Natural killer cell (primary cell): ENCODE measurements around the gene DMBX1. TPM values are rescaled to one million over a fixed set of nuclear protein-coding genes. Genes with fewer than 3 reads are reported as not detected.

ENCODE experiments used
- ATAC-seq, 3 donors: fragments of 150-1000 bp in 2 of 3; fragments of 200-7000 bp in 1 of 3; cut with Tn5 transposase; 1 replicate in 1 of 3; 2 replicates in 2 of 3; pipeline ENCODE4 v1.10.0; 2021; ENCODE audit warnings: mild to moderate bottlenecking in 2 of 3, moderate library complexity in 2 of 3
- DNase-seq, 2 donors: peaks; one replicate each; pipeline versions ENCODE4 v3.0.0 to v3.0.0-alpha.2; 2013 to 2021; ENCODE audit warnings: mixed read lengths in 1 of 2
- H3K27ac ChIP-seq: one replicate; pipeline ENCODE4 v1.5.1; 2013; ENCODE audit warnings: mild to moderate bottlenecking, low read length
- H3K27me3 ChIP-seq: one replicate; pipeline ENCODE4 v1.6.1; 2013; ENCODE audit warnings: low read length; ENCODE audit not compliant: control insufficient read depth, insufficient read depth
- H3K36me3 ChIP-seq: one replicate; pipeline ENCODE4 v1.6.1; 2013; ENCODE audit warnings: low read length; ENCODE audit not compliant: control insufficient read depth, insufficient read depth
- H3K4me1 ChIP-seq: one replicate; pipeline ENCODE4 v1.6.1; 2013; ENCODE audit warnings: low read length; ENCODE audit not compliant: control insufficient read depth, insufficient read depth
- H3K4me3 ChIP-seq: one replicate; pipeline ENCODE4 v1.5.1; 2013; ENCODE audit warnings: low read length
- H3K9me3 ChIP-seq: one replicate; pipeline ENCODE4 v1.6.1; 2013; ENCODE audit warnings: low read length; ENCODE audit not compliant: control insufficient read depth, insufficient read depth
- H3K27ac Mint-ChIP-seq, 2 donors: one replicate each; pipeline ENCODE4 v1.8.0; 2022; ENCODE audit warnings: mild to moderate bottlenecking in 2 of 2, mixed read lengths in 2 of 2, moderate library complexity in 1 of 2
- H3K27me3 Mint-ChIP-seq, 2 donors: one replicate each; pipeline ENCODE4 v1.8.0; 2022; ENCODE audit warnings: low read depth in 2 of 2, mixed read lengths in 2 of 2
- H3K36me3 Mint-ChIP-seq: one replicate; pipeline ENCODE4 v1.8.0; 2022; ENCODE audit warnings: mixed read lengths
- H3K4me1 Mint-ChIP-seq, 2 donors: one replicate each; pipeline ENCODE4 v1.8.0; 2022; ENCODE audit warnings: mixed read lengths in 2 of 2
- H3K4me3 Mint-ChIP-seq: one replicate; pipeline ENCODE4 v1.8.0; 2022; ENCODE audit warnings: mild to moderate bottlenecking, moderate library complexity, mixed read lengths
- H3K9me3 Mint-ChIP-seq, 2 donors: one replicate each; pipeline ENCODE4 v1.8.0; 2022; ENCODE audit warnings: mixed read lengths in 2 of 2
- CTCF ChIP-seq: fragments of 200-600 bp; IDR thresholded peaks from one replicate; pipeline ENCODE4 v1.8.0; 2022; ENCODE audit warnings: antibody characterized with exemption
- WGBS: methylation state at CpG from one replicate; pipeline ENCODE4 v1.1.7; 2013; ENCODE audit warnings: missing lambda C conversion rate; ENCODE audit not compliant: insufficient coverage; 5-methylcytosine and 5-hydroxymethylcytosine counted together
- intact Hi-C: fragments of 100-400 bp; cut with micrococcal nuclease; formaldehyde crosslinking; loops from one replicate; pipeline ENCODE4 v1.14.2; 2022
- total RNA-seq, 4 donors: library from RNA; stranded (reverse); fragments of 120-200 nt in 1 of 4; gene quantifications; one replicate each; pipeline versions ENCODE4 v1.2.3 to v1.2.4, GENCODE V29; 2013 to 2022

DMBX1 gene
- total RNA-seq, 3 donors from 2014 or later (not counting 1 experiment from before 2014, with no cell fraction given) = not detected

- Mint-ChIP-seq H3K36me3 (no peaks in the 10 kb centered on the region), H3K27ac (no peak overlapping the region), H3K9me3 (no peaks in the 10 kb centered on the region), H3K27me3 (peaks cover 75 to 81% of the 10 kb centered on the region in 2 donors), H3K4me3 (no peak overlapping the region), H3K4me1 (peaks cover 6 to 12% of the 10 kb centered on the region in 2 donors)
- Histone ChIP-seq H3K36me3 (no peaks in the 10 kb centered on the region), H3K4me3 (no peak overlapping the region), H3K4me1 (peaks cover 7% of the 10 kb centered on the region), H3K27me3 (peaks cover 24% of the 10 kb centered on the region), H3K27ac (no peak overlapping the region), H3K9me3 (no peaks in the 10 kb centered on the region)
- TF ChIP-seq CTCF = no peak
- DNase-seq = no peak
- intact Hi-C loops = no loop called here
- 14% methylated on average over 11 of the region's 11 CpGs for WGBS
- ATAC-seq = no peak
Measured at GRCh38 chr1:46492269-46492853, 2.7 kb downstream of the DMBX1 start.

GRCh38 chr1:46492871-46493270, 3.2 kb downstream of the DMBX1 start:
- Mint-ChIP-seq H3K27me3 (peaks cover 72 to 81% of the 10 kb centered on the region in 2 donors), H3K27ac (no peak overlapping the region), H3K4me3 (no peak overlapping the region), H3K9me3 (no peaks in the 10 kb centered on the region), H3K4me1 (peaks cover 6 to 12% of the 10 kb centered on the region in 2 donors), H3K36me3 (no peaks in the 10 kb centered on the region)
- DNase-seq (no peak), ATAC-seq (no peak)
- WGBS = 12% methylated on average over 18 of the region's 20 CpGs
- no peak for TF ChIP-seq CTCF
- intact Hi-C loops = no loop called here
- Histone ChIP-seq H3K27ac (no peak overlapping the region), H3K9me3 (no peaks in the 10 kb centered on the region), H3K27me3 (peaks cover 20% of the 10 kb centered on the region), H3K36me3 (no peaks in the 10 kb centered on the region), H3K4me3 (no peak overlapping the region), H3K4me1 (peaks cover 7% of the 10 kb centered on the region)

GRCh38 chr1:46493316-46494032, 3.8 kb downstream of the DMBX1 start:
- Histone ChIP-seq H3K27ac (no peak overlapping the region), H3K9me3 (no peaks in the 10 kb centered on the region), H3K4me3 (no peak overlapping the region), H3K4me1 (peaks cover 7% of the 10 kb centered on the region), H3K36me3 (no peaks in the 10 kb centered on the region), H3K27me3 (peaks cover 20% of the 10 kb centered on the region)
- TF ChIP-seq CTCF = no peak
- DNase-seq (no peak), ATAC-seq (no peak)
- H3K27me3 Mint-ChIP-seq = peaks cover 67 to 78% of the 10 kb centered on the region in 2 donors
- no peak overlapping the region for H3K4me3 Mint-ChIP-seq
- H3K27ac Mint-ChIP-seq = no peak overlapping the region
- intact Hi-C loops = no loop called here
- no peaks in the 10 kb centered on the region for H3K36me3 Mint-ChIP-seq
- H3K4me1 Mint-ChIP-seq = peaks cover 6 to 12% of the 10 kb centered on the region in 2 donors
- WGBS = 36% methylated on average over 19 of the region's 19 CpGs
- no peaks in the 10 kb centered on the region for H3K9me3 Mint-ChIP-seq
